Suppressor macrophage treated with lipopolysaccharide for 4 hours (primary cell): ENCODE results near the gene SLC9C2.
"Not testable (repeated sequence)": the region's sequence is repeated elsewhere in the genome, so short reads cannot be mapped to it uniquely, and the experiment has no call there.

Source experiments
- DNase-seq: peaks from one replicate; pipeline ENCODE4 v3.0.0-alpha.2; 2020

Gene SLC9C2

GRCh38 chr1:173603056-173603591 is at the start of gene SLC9C2:
SLC9C2 (minus strand) TSS chr1:173603072; CDS start chr1:173601776, 1,296 bp downstream.
- peak; percentile 40 for DNase-seq

GRCh38 chr1:173648880-173649605 is 46.2 kb upstream of the SLC9C2 start:
- no peak for DNase-seq

GRCh38 chr1:173646656-173647055 is 43.8 kb upstream of the SLC9C2 start:
- no peak for DNase-seq

- not testable (repeated sequence) for DNase-seq
Observed at GRCh38 chr1:173642450-173643139, 39.7 kb upstream of the SLC9C2 start.

- DNase-seq = no peak
Observed at GRCh38 chr1:173639102-173639501, 36.2 kb upstream of the SLC9C2 start.

GRCh38 chr1:173638043-173639021 is 35.5 kb upstream of the SLC9C2 start:
- DNase-seq = no peak

- DNase-seq = not testable (repeated sequence)
Observed at GRCh38 chr1:173637236-173638042, 34.6 kb upstream of the SLC9C2 start.

GRCh38 chr1:173635116-173635515 is 32.2 kb upstream of the SLC9C2 start, which contains the start of gene TEX50:
TEX50 (plus strand) TSS chr1:173635338; CDS start chr1:173635522, 184 bp downstream.
- no peak for DNase-seq

GRCh38 chr1:173628888-173629287 is 26.0 kb upstream of the SLC9C2 start:
- no peak for DNase-seq

GRCh38 chr1:173627269-173627668 is 24.4 kb upstream of the SLC9C2 start:
- no peak for DNase-seq

- DNase-seq = no peak
Observed at GRCh38 chr1:173616859-173617258, 14.0 kb upstream of the SLC9C2 start.

- not testable (repeated sequence) for DNase-seq
Observed at GRCh38 chr1:173613086-173613485, 10.2 kb upstream of the SLC9C2 start.

- no peak for DNase-seq
Observed at GRCh38 chr1:173608503-173609216, 5.8 kb upstream of the SLC9C2 start.

- DNase-seq = no peak
Observed at GRCh38 chr1:173601588-173601987, 1.3 kb downstream of the SLC9C2 start.

- DNase-seq = no peak
Observed at GRCh38 chr1:173596097-173596825, 6.6 kb downstream of the SLC9C2 start.

- DNase-seq = not testable (repeated sequence)
Observed at GRCh38 chr1:173591138-173591537, 11.7 kb downstream of the SLC9C2 start.

- DNase-seq = no peak
Observed at GRCh38 chr1:173590557-173590956, 12.3 kb downstream of the SLC9C2 start.

GRCh38 chr1:173581383-173582079 is 21.3 kb downstream of the SLC9C2 start:
- DNase-seq = no peak

GRCh38 chr1:173580658-173581057 is 22.2 kb downstream of the SLC9C2 start:
- no peak for DNase-seq

- no peak for DNase-seq
Observed at GRCh38 chr1:173580071-173580470, 22.8 kb downstream of the SLC9C2 start.
